ENCODE data around the gene MC1R. TPM values are rescaled to one million over a fixed set of nuclear protein-coding genes. Genes with fewer than 3 reads are reported as not detected.

MC1R gene
- total and polyA plus RNA-seq, 2 of the 8 experiments (the other 6 are each of a cell fraction or from before 2014, with no cell fraction given) = 2.2 to 2.9 TPM

- no peaks in the 10 kb centered on the region; the same call in 1 of the 2 replicates for H3K79me1 ChIP-seq (ENCODE audit: low read depth, low read length)
- ChIA-PET CTCF (ENCODE audit: partially characterized antibody) (interaction anchor here (1.5 kb wide), 1 partner anchor 18 kb away, joined by 3 read pairs; no protein-coding TSS in a partner anchor), POLR2A (ENCODE audit: partially characterized antibody) (interaction anchor here (1.2 to 3.6 kb wide), 3 partner anchors 11 to 14 kb away, joined by 3 to 16 read pairs (median 8); no protein-coding TSS in a partner anchor)
- no peak overlapping the region for H3K23ac ChIP-seq (ENCODE audit: insufficient read length)
- no peak overlapping the region for H3K4ac ChIP-seq (replicated peaks; ENCODE audit: insufficient read length, low read depth, low read length)
- H3K36me3 ChIP-seq (ENCODE audit: control insufficient read depth in 2 of 4, insufficient read depth in 4 of 4, low read length in 3 of 4) = peaks cover 14 to 42% (median 29%) of the 10 kb centered on the region in 4 experiments; a peak in 6 of 8 replicates
- H4K91ac ChIP-seq (replicated peaks; ENCODE audit: insufficient read length, low read length) = no peak overlapping the region
- H2AK5ac ChIP-seq (ENCODE audit: low read depth, low read length) = no peak overlapping the region
- no peak overlapping the region for H2BK12ac ChIP-seq (ENCODE audit: low read depth, low read length)
- DNase-seq (ENCODE audit: low read depth in 1 of 2, low spot score in 2 of 2) = no peak
- H3K27me3 ChIP-seq (replicated peaks in 1 of 4; ENCODE audit: control insufficient read depth in 3 of 4, extremely low read depth in 1 of 4, insufficient read depth in 3 of 4, low read length in 3 of 4) = no peaks in the 10 kb centered on the region
- no peak overlapping the region for H2BK5ac ChIP-seq (ENCODE audit: low read depth, low read length)
- H3K4me1 ChIP-seq (replicated peaks in 1 of 4; ENCODE audit: control insufficient read depth in 3 of 4, insufficient read depth in 4 of 4, low read length in 3 of 4) = no peaks in the 10 kb centered on the region
- no peak overlapping the region for H4K5ac ChIP-seq (ENCODE audit: insufficient read length, low read depth, low read length)
- H3K23me2 ChIP-seq (ENCODE audit: low read depth, low read length) = no peaks in the 10 kb centered on the region
- no peak overlapping the region for H2BK15ac ChIP-seq (ENCODE audit: low read length)
- H3K18ac ChIP-seq (ENCODE audit: extremely low read depth, low read length) = no peak overlapping the region
- no peak overlapping the region for H3K56ac ChIP-seq (replicated peaks; ENCODE audit: insufficient read length, low read depth, low read length)
- H3K9ac ChIP-seq (replicated peaks in 1 of 4; ENCODE audit: extremely low read depth in 1 of 4, low read depth in 3 of 4, low read length in 3 of 4) = no peak overlapping the region
- H3K4me2 ChIP-seq (ENCODE audit: insufficient read depth in 1 of 2, low read depth in 2 of 2, low read length in 2 of 2) = no peak overlapping the region
- 93% methylated on average over 15 of the region's 20 CpGs; no CpG with 5 or more reads in 1 of the 2 experiments for WGBS, 2 experiments (ENCODE audit: extremely low coverage in 1 of 2, insufficient coverage in 1 of 2, insufficient read length in 1 of 2, insufficient replicate concordance in 2 of 2, low coverage in 1 of 2, low lambda C conversion rate in 2 of 2, missing lambda C conversion rate in 1 of 2)
- H3K4me3 ChIP-seq (ENCODE audit: extremely low read depth in 1 of 4, insufficient read depth in 2 of 4, low read depth in 3 of 4, low read length in 4 of 4) = no peak overlapping the region
- H2AFZ ChIP-seq (ENCODE audit: low read length) = no peak overlapping the region
- H3K27ac ChIP-seq (ENCODE audit: low read depth, low read length) = no peak overlapping the region
- no peaks in the 10 kb centered on the region for H3K9me3 ChIP-seq (ENCODE audit: insufficient read depth in 2 of 2, low read depth in 1 of 2, low read length in 1 of 2)
- peaks cover 7 to 21% of the 10 kb centered on the region in 2 experiments for H4K20me1 ChIP-seq (replicated peaks in 1 of 2; ENCODE audit: control insufficient read depth in 1 of 2, insufficient read depth in 2 of 2, low read length in 2 of 2)
- no peak overlapping the region for H2BK120ac ChIP-seq (replicated peaks; ENCODE audit: low read depth, low read length)
- no peak for FAIRE-seq
- H2BK20ac ChIP-seq (ENCODE audit: low read length) = no peak overlapping the region
- H3K79me2 ChIP-seq (ENCODE audit: control insufficient read depth in 1 of 2, insufficient read depth in 2 of 2, low read length in 2 of 2) = no peaks in the 10 kb centered on the region
- H4K8ac ChIP-seq (ENCODE audit: extremely low read depth, insufficient read depth, low read length) = no peak overlapping the region
- no peak overlapping the region for H3K14ac ChIP-seq (ENCODE audit: insufficient read length)
- TF ChIP-seq KDM5A (IDR thresholded peaks at IDR 0.05; ENCODE audit: low read length) = no peak
- TF ChIP-seq CREB1 (IDR thresholded peaks at IDR 0.05) = no peak
- TF ChIP-seq SUZ12 (IDR thresholded peaks at IDR 0.05; ENCODE audit: low read length) = no peak
- TF ChIP-seq POLR2A (IDR thresholded peaks at IDR 0.05; ENCODE audit: control extremely low read depth in 1 of 2, low read depth in 2 of 2, low read length in 2 of 2) = no peak
- no peak for TF ChIP-seq KDM1A (IDR thresholded peaks at IDR 0.05; ENCODE audit: borderline replicate concordance, low read length)
- no peak for TF ChIP-seq ZNF274 (IDR thresholded peaks at IDR 0.05; ENCODE audit: borderline replicate concordance, extremely low read depth, low read length)
- no peak for TF ChIP-seq JUND (IDR thresholded peaks at IDR 0.05; ENCODE audit: low read length)
- no peak for TF ChIP-seq CBX5 (IDR thresholded peaks at IDR 0.05; ENCODE audit: low read depth, low read length)
- no peak for TF ChIP-seq MAFK (IDR thresholded peaks at IDR 0.05; ENCODE audit: low read depth, low read length)
- no peak for TF ChIP-seq CTCF (IDR thresholded peaks at IDR 0.05; ENCODE audit: control extremely low read depth in 1 of 3, insufficient read depth in 1 of 3, low read depth in 1 of 3, low read length in 3 of 3)
- no peak for TF ChIP-seq GTF2F1 (IDR thresholded peaks at IDR 0.05; ENCODE audit: borderline replicate concordance, low read depth, low read length)
- no peak for TF ChIP-seq BACH1 (IDR thresholded peaks at IDR 0.05; ENCODE audit: low read length)
These were observed 18.3 kb downstream of the MC1R start for GRCh38 chr16:89936981-89937380.
